Rectal smooth muscle tissue (tissue), 1 donor: Measurements from ENCODE around the gene MYBPC1.

ENCODE experiments used
- H3K27ac ChIP-seq: one replicate; pipeline ENCODE4 v1.7.0; 2013; ENCODE audit warnings: low read depth, low read length, inconsistent platforms
- H3K27me3 ChIP-seq: one replicate; pipeline ENCODE4 v1.7.0; 2013; ENCODE audit warnings: low read length; ENCODE audit not compliant: control insufficient read depth, insufficient read depth
- H3K36me3 ChIP-seq: one replicate; pipeline ENCODE4 v1.7.0; 2013; ENCODE audit warnings: low read length; ENCODE audit not compliant: control insufficient read depth, insufficient read depth
- H3K4me1 ChIP-seq: one replicate; pipeline ENCODE4 v1.7.0; 2013; ENCODE audit warnings: low read length; ENCODE audit not compliant: control insufficient read depth, insufficient read depth
- H3K4me3 ChIP-seq: one replicate; pipeline ENCODE4 v1.7.0; 2013; ENCODE audit warnings: low read length
- H3K9ac ChIP-seq: one replicate; pipeline ENCODE4 v1.7.0; 2013; ENCODE audit warnings: low read length

Gene MYBPC1

DNA sequence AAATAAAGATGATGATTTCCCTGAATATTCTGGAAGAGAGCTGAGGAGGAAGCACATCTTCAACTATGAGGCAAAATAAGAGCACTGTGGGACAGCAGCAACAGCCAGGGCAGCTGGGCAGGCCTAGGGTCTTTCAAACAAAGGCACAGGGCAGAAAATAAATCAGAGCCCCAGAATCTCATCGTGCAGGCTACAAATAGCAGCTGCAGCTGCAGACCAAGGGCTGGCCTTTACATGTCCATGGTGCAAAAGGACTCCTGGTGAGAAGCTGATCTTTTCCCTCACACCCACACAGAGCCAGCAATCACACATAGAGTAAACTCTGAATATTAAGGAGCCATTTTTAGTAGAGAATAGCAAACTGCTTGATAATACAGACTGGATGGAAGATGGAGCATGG, 13.6 kb upstream of the MYBPC1 start:
- H3K4me1 ChIP-seq = no peaks in the 10 kb centered on the region
- no peak overlapping the region for H3K27ac ChIP-seq
- H3K9ac ChIP-seq = no peak overlapping the region
- no peak overlapping the region for H3K4me3 ChIP-seq
- no peaks in the 10 kb centered on the region for H3K36me3 ChIP-seq
- H3K27me3 ChIP-seq = no peaks in the 10 kb centered on the region

DNA sequence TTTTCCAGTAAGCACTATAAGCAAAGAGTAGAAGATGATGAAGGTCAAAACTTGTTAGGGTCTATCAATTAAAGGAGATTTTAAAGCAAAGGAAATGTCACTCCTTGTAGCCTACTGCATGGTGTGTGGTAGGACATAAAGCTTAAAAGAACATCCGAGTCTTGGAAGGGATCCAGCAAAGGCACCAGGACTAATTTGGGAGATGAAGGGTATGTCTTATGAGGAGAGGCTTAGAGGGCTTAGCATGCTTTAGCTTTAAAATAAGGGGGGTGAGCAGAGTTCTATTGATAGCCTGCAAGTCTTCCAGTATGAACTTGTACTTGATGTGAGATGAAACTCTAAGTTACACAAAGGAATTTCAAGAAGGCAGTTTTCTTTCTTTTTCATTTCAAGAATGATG, 11.8 kb upstream of the MYBPC1 start:
- no peaks in the 10 kb centered on the region for H3K27me3 ChIP-seq
- H3K27ac ChIP-seq = no peak overlapping the region
- no peak overlapping the region for H3K9ac ChIP-seq
- H3K4me1 ChIP-seq = no peaks in the 10 kb centered on the region
- H3K4me3 ChIP-seq = no peak overlapping the region
- H3K36me3 ChIP-seq = no peaks in the 10 kb centered on the region

DNA sequence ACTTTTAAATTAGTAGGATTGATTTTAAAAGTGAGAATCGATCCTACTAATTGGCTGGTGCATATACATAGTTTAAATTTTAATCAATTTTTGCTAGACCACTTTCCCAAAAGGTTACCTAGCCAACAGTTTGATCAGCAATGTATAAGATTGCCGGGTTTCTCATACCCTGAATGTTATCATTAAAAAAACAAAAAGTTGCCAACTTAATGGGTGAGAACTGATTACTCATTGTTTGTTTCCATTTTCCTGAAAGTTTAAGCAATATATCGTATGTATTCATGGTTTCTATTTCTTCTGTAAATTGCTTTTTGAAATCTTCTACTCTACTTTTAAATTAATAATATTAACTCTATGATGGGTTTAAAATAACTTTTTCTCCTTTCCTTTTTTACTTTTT, 4.4 kb upstream of the MYBPC1 start:
- Histone ChIP-seq H3K4me1 (no peaks in the 10 kb centered on the region), H3K27me3 (no peaks in the 10 kb centered on the region), H3K27ac (no peak overlapping the region)

DNA sequence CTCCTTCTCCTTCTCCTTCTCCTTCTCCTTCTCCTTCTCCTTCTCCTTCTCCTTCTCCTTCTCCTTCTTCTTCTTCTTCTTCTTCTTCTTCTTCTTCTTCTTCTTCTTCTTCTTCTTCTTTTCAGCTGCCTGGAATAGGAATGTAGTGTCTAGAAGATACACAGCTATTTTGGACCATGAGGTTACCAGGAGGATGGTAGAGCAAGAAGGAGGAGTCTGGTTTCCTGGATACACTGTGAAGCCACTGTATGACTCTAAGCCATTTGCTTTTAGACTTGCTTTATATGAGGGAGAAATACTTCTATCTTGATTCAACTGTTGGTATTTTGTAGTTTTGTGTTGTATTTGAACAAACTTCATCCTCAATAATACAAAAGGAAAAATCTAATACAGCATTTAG, 3.0 kb upstream of the MYBPC1 start:
- H3K9ac ChIP-seq = no peak overlapping the region
- no peak overlapping the region for H3K27ac ChIP-seq
- H3K4me3 ChIP-seq = no peak overlapping the region
- H3K27me3 ChIP-seq = no peaks in the 10 kb centered on the region
- no peaks in the 10 kb centered on the region for H3K4me1 ChIP-seq
- H3K36me3 ChIP-seq = no peaks in the 10 kb centered on the region

More for the DNA sequence above, 4.4 kb upstream of the MYBPC1 start:
- Histone ChIP-seq H3K9ac (no peak overlapping the region), H3K4me3 (no peak overlapping the region), H3K36me3 (no peaks in the 10 kb centered on the region)

DNA sequence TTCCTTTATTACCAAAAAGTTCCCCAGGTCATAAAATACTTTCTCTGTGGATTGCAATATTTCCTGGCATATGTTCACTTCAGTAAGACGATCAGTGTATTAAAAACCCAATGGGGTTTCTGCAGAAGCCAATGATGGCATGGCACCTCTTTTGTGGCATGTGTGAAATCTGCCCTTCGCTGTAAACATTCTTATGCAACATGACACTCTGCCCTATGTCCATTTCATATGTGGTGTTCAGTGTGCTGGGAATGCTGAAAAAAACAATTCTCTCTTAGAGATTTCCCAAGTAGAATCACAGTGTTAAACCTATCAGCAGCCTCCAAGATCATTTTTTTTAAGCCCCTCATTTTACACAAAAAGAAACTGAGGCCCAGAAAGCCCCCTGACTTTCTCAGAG, 2.3 kb upstream of the MYBPC1 start:
- Histone ChIP-seq H3K27me3 (no peaks in the 10 kb centered on the region), H3K36me3 (no peaks in the 10 kb centered on the region), H3K4me3 (no peak overlapping the region), H3K9ac (no peak overlapping the region), H3K27ac (no peak overlapping the region), H3K4me1 (no peaks in the 10 kb centered on the region)

DNA sequence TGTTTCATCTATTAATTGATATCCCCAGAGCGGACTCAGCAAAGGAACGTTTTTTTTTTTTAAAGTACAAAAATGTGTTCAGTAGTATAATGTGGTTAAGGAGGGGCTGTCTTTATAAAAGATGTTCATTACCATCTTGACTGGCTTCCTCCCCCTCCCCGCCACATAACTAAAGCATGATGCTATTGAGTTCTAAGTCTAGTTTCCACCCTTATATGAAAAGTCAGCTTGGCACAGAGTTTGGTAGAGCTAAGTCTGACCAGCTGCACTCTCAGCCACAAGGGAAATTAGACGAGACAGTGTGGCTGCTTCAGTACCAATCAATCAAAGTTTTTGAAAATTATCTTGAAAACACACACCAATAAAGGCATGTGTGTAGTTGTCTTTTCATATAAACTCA, 1.9 kb upstream of the MYBPC1 start:
- H3K27me3 ChIP-seq = no peaks in the 10 kb centered on the region
- no peaks in the 10 kb centered on the region for H3K4me1 ChIP-seq
- no peak overlapping the region for H3K9ac ChIP-seq
- no peak overlapping the region for H3K27ac ChIP-seq
- no peak overlapping the region for H3K4me3 ChIP-seq
- no peaks in the 10 kb centered on the region for H3K36me3 ChIP-seq

DNA sequence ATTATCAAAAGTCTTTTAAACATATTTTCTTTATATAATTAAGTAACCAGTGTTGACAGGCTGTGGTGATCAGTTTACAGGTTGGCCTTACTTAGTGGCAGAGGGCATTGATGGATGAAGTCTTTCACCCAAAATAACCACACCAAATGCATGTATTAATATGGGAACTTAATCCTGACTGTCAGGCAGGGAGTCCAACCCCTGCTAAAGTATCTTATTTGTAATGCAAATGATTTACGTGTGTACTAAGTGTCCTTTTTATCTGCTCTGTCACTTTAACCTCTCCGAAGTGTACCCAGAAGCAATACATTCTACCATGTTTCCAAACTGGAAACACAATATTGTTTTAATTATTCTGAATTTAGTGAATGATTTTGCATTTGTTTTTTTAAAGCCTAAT, 1.4 kb downstream of the MYBPC1 start:
- Histone ChIP-seq H3K36me3 (no peaks in the 10 kb centered on the region), H3K4me3 (no peak overlapping the region), H3K27me3 (no peaks in the 10 kb centered on the region), H3K9ac (no peak overlapping the region), H3K27ac (no peak overlapping the region), H3K4me1 (no peaks in the 10 kb centered on the region)

DNA sequence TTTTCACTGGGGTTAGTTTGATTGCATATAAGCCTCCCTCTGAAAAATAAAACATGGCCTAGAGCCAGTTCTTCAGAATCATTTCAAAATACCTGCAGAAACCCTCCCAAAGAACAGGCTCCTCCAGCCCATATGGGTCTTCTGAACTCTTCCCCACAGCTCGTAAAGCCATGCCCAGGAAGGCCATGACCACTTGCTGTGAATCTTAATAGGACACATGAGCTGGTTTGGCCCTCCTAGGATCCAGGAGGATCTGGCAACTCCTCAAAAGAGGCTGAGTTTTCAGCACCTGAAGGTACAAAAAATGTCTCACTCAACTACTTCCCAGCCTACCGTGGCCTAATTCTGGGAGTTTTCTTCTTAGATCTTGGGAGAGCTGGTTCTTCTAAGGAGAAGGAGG, 2.4 kb downstream of the MYBPC1 start:
- Histone ChIP-seq H3K4me3 (no peak overlapping the region), H3K27me3 (no peaks in the 10 kb centered on the region), H3K27ac (no peak overlapping the region), H3K36me3 (no peaks in the 10 kb centered on the region), H3K4me1 (no peaks in the 10 kb centered on the region), H3K9ac (no peak overlapping the region)

DNA sequence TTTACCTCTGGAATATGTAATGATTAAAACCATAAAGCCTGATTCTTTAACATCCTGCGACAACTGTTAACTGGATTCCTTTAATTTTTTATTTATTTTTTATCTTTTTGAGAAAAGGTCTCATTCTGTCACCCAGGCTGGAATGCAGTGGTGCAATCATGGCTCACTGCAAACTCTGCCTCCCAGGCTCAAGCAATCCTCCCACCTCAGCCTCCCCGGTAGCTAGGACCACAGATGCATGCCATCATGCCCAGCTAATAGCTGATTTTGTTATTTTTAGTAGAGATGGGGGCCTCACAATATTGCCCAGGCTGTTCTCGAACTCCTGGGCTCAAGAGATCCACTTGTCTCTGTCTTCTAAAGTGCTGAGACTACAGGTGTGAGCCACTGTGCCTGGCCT, 3.7 kb downstream of the MYBPC1 start:
- Histone ChIP-seq H3K27ac (no peak overlapping the region), H3K27me3 (no peaks in the 10 kb centered on the region), H3K4me1 (no peaks in the 10 kb centered on the region), H3K36me3 (no peaks in the 10 kb centered on the region), H3K9ac (no peak overlapping the region), H3K4me3 (no peak overlapping the region)

DNA sequence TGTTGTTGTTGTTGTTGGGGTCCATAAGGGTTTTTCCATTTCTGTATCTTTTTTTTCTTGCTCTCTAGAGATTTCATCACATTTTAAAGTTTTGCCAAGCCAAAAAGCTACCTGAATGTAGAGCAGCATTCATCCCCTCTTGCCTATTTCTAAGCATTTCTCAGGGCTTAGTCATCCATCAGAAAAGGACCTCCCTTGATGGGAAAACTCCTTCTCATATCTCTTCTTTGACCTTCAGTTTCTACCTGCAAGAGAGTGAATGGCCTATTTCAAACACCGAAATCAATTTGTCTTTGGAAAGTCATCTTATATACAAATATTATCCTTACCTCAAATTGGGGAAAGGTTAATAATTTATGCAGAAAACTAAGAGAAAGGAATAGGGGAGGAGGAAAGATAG, 4.5 kb downstream of the MYBPC1 start:
- Histone ChIP-seq H3K27ac (no peak overlapping the region), H3K36me3 (no peaks in the 10 kb centered on the region), H3K9ac (no peak overlapping the region), H3K4me3 (no peak overlapping the region), H3K27me3 (no peaks in the 10 kb centered on the region), H3K4me1 (no peaks in the 10 kb centered on the region)

DNA sequence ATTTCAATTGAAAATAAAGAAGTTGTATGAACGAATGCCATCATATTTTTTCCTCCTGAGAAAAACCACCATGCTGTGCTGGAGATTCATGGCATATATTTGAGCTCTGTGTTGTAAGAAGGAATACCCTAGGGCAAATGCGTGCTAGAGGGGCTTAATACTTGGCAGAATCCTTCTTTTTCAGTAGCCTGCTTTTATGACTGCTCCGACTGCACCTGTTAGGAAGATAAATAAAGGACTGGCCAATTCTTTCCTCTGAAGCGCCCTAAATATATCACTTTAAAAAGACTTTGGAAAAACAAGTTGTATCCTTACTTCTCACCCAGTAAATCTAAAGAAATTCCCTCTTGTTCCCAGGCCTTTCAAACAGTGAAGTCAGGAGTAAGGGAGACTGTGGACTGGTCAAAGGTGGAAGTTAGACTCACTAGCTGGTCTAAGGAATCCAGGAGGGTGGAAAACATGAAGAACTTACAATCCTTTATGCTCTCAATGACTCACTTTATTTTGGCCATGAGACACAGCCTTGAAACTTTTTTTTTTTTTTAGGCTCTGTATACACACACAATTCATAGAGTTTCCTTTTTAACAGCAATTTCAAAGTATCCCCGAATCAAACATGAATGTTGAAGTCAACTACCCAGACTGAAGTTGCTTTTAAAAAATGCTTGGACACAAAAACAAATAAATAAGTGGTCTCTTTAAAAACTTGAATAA, 5.2 kb downstream of the MYBPC1 start:
- H3K27me3 ChIP-seq = no peaks in the 10 kb centered on the region
- H3K4me1 ChIP-seq = no peaks in the 10 kb centered on the region
- no peak overlapping the region for H3K9ac ChIP-seq
- H3K4me3 ChIP-seq = no peak overlapping the region
- no peak overlapping the region for H3K27ac ChIP-seq
- no peaks in the 10 kb centered on the region for H3K36me3 ChIP-seq

DNA sequence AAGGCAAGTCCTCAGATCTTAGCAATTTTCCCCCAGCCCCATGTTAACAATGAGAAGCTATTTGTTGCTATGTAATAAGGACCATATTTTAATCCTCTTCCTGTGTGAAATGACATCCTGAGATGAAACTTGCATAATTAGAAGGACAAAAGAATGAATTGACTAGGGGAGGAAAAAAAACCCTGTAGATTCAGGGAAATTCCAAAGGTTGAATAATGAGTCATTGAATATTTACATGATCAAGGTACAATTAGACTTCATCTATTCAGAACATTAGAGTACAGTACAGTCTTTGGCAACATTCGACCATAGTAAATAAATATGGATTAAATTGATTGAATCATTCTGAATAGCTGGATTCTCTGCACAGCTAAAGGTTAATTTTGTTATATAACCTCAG, 9.4 kb downstream of the MYBPC1 start:
- Histone ChIP-seq H3K27ac (no peak overlapping the region), H3K9ac (no peak overlapping the region)

DNA sequence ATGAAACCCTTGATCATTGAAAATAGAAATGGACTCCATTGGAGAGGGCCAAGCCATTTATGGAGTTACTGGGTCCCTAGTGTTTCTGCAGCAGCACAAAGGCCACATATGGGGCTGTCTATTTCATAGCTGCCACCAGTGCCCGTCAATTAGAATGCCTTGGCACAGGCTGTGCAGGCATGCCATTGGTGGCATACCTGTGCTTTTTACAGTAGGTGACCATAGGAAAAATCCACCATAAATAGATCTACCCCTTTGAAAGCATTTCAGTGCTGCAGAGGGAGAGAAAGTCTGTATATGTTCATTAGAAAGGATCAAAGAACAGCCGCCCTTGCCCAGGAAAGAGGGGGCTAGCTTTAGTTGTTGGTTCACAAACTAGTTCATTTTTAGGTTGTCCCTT, 13.1 kb downstream of the MYBPC1 start:
- no peak overlapping the region for H3K27ac ChIP-seq

More for the DNA sequence above, 9.4 kb downstream of the MYBPC1 start:
- Histone ChIP-seq H3K4me1 (no peaks in the 10 kb centered on the region), H3K4me3 (no peak overlapping the region), H3K27me3 (no peaks in the 10 kb centered on the region), H3K36me3 (no peaks in the 10 kb centered on the region)

More for the DNA sequence above, 13.1 kb downstream of the MYBPC1 start:
- H3K36me3 ChIP-seq = no peaks in the 10 kb centered on the region
- H3K4me3 ChIP-seq = no peak overlapping the region
- no peaks in the 10 kb centered on the region for H3K27me3 ChIP-seq
- H3K9ac ChIP-seq = no peak overlapping the region
- H3K4me1 ChIP-seq = no peaks in the 10 kb centered on the region
